Measurements from ENCODE around the gene GRSF1.
"Not testable (repeated sequence)": the region's sequence is repeated elsewhere in the genome, so short reads cannot be mapped to it uniquely, and the experiment has no call there.

The GRSF1 gene

DNA sequence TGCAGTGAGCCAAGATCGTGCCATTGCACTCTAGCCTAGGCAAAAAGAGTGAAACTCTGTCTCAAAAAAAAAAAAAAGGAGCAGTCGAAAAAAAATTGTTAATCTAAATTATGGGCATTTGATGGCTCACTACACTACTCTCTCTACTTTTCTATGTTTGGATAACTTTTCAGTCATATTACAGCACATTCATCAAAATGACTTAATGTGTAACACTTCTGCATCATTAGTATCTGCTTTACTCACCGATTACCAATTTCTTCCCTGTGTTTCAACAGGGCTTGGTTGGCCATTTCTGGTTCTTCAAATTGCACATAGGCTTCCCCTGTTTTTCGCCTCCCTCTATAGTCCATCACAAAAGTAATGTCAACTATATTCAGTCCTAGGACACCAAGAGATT is 8.4 kb downstream of the GRSF1 start:
- DNase-seq: no peak

DNA sequence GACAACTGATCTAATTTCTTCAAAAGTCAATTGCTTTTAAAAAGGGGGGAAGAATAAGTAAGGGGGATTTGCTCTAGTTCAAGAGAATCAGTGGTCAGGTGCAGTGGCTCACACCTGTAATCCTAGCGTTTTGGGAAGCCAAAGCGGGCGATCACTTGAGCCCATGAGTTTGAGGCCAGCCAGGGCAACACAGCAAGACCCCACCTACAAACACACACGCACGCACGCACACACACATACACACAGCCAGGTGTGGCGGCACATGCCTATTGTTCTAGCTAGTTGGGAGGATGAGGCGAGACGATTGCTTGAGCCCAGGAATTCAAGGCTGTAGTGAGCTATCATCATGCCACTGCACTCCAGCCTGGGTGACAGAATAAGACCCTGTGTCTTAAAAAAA is 9.6 kb downstream of the GRSF1 start:
- no peak for DNase-seq

DNA sequence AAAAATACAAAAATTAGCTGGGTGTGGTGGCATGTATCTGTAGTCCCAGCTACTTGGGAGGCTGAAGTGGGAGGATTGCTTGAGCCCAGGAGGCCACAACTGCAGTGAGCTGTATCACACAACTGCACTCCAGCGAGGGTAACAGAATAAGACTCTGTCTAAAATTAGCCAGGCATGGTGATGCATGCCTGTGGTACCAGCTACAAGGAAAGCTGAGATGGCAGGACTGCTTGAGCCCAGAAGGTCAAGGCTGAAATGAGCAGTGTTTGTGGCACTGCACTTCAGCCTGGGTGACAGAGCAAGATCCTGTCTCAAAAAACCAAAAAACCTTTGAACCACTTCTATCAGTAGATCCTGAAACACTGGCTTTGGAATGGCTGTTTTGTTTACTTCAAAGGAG is 10.2 kb downstream of the GRSF1 start:
- DNase-seq: no peak

DNA sequence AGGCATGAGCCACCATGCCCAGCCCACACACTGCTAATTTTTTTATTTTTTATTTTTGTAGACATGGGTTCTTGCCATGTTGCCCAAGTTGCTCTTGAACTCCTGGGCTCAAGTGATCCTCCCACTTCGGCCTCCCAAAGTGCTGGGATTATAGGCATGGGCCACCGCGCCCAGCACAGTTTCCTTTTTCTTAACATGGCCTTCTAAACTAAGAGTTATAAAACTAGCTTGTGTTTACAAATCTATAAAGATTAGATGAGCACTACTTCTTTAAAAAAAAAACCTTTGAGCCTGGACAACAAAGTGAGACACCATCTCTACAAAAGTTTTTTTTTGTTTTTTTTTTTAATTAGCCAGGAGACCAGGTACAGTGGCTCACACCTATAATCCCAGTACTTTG is 10.7 kb downstream of the GRSF1 start:
- no peak for DNase-seq

DNA sequence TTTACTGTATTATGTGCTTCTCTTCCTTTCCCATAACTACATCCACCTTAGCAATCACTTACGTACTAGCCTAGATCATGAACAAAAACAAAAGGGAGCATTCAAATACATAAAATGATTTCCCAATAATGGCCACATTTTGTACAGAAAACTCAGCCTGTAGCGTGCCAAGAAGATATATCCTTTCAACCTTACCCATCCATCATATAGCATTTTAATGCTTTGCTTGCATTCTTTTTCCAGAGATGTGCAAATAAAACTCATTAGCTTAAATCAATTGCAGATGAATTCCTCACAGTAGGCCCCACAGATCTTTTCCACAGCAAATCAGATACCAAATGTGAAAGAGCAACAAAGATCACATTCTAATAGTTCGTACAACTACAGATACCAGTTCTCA is 20.8 kb downstream of the GRSF1 start:
- no peak for DNase-seq

DNA sequence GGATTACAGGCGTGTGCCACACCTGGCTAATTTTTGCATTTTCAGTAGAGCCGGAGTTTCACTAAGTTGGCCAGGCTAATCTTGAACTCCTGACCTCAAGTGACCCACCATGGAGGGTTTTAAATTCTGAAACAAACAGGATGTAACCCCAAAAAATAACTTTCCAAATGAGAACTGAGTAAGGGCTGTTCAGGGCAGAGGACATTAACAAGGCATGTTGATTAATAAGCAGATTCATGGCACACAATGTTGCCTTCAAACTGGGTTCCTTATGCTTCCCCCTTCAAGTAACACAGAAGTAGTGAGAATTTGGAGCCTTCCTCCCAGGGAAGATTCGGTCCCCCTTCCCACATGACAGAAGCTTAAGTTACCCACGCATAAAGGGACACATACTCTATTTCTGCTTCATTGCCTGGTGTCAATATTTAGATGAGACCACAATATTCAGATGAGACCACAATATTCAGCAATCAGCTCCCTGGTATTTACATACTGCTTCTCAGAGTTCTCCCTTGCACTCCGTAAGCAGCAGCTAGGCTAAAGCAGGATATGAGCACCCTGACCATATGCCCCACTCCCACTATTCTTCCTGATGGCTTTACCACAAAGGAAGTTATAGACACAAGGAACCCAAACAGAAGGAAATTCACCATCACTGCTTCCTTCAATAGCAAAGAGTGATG is 21.4 kb downstream of the GRSF1 start:
- no peak for DNase-seq

DNA sequence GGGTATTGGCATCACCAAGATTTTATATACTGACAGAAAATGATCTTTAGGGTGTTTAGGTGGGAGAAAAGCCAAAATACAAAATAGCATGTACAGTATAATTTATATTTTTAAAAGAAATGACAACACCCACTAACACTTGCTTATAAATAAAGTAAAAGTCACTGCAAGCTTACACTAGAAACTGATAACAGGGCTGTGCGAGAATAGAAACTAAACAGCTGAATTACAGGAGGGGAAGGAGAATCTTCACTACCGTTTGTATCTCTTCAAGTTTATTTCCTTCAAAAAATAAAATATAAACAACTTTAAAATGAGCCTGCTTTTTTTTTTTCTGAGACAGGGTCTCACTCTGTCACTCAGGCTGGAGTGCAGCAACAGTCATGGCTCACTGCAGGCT is 22.8 kb downstream of the GRSF1 start:
- DNase-seq: no peak

DNA sequence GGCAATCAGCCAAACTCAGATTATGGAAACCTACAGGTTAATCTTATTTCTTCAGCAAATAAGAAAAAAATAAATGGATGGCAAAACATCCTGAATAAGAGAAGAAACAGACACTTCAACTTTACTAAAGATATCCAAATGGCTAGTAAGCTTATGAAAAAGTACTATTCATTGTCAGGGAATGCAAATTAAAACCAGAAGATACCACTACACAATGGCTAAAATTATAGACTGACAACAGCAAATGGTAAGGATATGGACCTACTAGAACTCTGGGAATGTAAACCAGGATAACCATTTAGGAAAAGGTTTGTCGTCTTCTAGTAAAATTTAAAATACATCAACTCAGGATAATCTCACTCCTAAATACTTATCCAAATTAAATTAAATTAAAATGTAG is 24.3 kb downstream of the GRSF1 start:
- DNase-seq: no peak

DNA sequence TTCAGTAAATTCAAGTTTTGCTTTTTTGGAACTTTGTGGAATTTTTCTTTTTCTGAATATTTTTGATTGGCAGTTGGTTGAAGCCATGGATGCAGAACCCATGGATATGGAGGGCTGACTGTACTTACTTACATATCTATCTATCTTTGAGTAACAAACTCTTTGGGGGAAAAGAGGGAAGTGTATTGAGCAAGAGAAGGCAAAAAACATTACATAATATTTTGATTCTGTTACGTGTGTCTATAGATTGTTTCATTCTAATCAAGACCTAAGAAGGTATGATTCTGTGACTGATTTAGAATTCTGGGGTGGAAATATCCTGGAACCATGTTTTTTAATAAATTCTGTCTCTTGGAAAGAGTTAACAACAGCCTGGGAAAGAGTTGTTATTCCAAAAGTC is 31.5 kb downstream of the GRSF1 start:
- DNase-seq: peak; percentile 21

DNA sequence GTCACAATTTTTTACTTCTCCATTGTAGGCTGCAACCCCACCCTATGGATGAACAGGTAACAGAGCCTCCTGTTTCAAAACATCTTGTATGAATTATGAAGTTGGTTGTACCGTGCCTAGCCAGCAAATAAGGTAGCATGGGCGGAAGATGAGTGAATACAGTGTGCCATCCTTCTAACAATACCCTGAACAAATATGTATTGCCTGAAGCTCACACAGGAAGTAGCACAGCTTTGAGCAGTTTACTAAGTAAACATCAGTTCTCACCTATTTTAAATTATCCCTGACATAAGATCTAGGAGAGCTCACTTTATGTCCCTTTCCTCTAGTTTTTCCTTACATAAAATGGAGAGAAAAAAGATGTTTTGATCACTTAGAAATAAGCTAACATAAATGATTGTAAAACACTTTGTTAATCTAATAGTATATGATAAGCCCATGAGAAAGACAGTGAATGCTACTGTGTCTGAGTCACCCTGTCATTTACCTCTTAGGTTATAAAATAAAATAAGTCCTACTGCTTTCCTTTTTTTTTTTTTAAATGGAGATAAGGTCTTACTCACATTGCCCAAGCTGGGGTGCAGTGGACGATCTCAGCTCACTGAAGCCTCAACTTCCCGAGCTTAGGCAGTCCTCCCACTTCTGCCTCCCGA is 36.6 kb downstream of the GRSF1 start:
- DNase-seq: no peak

DNA sequence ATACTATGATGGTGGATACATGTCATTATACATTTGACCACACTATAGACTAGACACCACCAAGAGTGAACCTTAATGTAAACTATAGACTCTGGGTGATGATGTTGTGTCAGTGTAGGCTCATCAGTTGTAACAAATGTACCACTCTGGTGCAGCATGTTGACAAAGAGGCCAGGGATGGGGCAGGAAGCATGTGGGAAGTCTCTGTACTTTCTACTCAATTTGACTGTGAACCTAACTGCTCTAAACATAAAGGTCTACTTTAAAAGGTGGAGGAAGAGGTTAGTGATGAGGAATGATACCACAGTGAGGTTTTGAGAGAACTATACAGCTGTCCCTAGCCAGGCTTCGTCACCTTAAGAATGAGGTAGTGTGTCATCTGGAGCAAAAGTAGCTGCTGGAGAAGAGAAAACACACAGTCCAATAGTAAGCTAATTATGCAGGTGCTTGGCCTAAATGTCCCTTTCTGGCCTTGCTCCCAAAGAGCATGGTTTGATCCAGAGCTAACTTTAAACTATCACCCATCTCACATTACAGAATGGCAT is 38.4 kb downstream of the GRSF1 start:
- DNase-seq: no peak

DNA sequence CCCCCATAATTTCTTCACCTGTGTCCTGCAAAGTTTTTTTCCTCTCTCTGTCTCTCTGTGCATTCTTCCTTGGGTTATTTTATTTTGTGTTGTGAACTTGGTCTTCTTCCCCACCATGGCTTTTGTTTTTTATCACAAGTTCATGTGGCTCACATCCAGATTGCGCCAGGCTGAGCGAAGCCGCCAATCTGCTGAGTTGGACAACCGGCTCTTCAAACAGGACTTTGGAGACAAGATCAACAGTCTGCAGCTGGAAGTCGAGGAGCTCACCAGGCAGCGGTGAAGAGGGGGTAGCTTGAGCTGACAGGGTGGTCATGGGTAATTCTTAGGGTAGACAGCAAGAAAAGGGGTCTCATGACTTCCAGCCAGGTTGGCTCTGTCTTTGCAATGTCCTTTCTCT is 46.1 kb downstream of the GRSF1 start:
- no peak for DNase-seq

DNA sequence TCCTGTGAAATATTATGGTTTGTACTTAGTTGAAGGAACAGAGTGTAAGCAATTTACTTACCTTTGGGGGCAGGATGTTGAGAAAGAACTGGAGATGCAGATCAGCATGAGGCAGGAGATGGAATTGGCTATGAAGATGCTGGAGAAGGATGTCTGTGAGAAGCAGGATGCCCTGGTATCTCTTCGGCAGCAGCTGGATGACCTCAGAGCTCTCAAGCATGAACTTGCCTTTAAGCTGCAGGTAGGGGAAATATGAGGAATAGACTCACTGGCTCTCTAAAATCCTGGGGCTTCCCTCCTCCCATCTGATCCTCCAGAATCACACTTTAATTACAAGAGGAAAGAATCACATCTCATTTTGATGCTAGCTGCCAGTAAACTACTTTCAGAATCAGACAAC is 51.0 kb downstream of the GRSF1 start:
- DNase-seq: no peak

DNA sequence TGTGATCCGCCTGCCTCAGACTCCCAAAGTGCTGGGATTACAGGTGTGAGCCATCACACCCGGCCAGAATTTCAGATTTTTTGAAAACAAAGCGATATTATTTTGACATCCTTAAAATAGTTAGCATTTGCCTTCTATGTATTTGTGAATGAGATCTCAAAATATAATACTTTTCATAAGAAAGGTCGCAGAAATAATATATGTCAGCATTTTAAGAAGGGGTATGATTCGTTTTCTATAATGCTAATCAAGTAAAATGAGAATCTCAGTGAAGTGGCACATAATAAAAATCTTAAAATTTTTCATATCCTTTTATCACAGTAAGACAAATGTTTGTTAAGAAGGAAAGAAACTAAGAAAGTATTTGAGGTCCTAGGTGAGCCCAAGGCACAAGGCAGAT is 52.2 kb downstream of the GRSF1 start:
- no peak for DNase-seq

DNA sequence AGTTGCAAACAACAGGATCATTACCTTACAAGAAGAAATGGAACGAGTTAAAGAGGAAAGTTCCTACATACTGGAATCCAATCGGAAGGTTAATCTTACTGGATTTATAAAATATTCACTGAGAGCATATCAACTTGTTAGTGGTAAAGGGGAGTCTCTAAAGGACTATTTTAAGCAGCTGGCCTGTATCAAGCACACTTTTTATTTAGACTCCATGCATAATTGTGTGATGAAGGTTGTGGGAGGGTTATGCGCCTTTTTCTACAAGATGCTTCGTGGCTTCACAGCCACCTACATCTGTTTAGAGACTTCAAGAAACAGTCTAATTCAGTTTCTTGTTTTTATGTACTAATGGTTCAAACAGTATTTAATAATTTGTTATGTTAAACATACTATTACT is 56.6 kb downstream of the GRSF1 start:
- DNase-seq: no peak

DNA sequence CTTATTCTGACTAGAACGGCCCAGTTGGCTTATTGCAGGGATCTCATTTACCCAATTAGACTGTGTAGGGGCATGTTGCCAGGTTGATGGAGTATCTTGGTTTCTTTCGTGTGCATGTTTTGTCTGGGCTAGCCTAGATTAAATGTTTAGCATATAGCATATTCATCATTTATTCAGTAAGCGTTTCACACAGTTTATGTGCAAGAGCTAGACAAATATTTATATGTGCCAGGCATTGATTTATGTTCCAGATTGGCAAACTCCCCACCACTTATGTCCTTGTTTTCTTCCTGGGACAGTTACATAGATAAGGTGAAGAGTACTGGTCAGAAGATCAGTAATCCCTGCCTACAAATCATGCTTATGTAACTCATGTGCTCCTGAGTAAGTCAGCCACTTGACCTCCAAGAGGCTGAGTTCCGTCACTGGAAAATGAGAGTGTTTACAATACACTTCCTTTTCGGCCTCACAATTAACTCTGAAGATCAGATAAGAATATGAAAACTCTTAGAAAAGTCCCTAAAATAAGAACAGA is 60.7 kb downstream of the GRSF1 start:
- DNase-seq: no peak

DNA sequence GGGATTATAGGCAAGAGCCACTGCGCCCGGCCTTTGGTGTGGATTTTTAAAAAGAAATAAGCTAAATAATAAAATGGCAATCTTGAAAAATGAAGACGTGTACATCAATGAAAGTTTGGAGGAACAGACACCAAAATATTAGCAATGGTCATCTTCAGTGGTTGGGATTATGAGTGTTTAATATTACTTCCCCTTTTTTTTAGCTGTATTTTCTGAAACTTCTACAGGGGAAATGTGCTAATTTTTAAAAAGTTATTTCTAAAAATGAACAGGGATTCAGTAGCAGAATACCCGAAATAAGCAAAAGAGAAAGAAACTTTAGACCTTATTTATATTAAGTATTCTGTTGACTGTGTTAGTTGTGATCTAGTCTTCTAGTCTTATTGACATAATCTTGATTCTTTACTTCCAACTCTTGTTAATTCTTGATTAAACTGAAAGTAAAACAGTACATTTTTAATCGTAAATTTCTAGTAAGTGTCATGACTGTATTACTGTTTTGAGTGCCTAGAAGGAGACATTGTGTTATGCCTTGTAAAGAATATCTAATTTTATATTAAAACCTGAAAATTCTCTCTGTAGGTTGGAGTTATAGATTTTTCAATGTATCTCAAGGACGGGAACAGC is 66.6 kb downstream of the GRSF1 start:
- DNase-seq: peak; percentile 23

DNA sequence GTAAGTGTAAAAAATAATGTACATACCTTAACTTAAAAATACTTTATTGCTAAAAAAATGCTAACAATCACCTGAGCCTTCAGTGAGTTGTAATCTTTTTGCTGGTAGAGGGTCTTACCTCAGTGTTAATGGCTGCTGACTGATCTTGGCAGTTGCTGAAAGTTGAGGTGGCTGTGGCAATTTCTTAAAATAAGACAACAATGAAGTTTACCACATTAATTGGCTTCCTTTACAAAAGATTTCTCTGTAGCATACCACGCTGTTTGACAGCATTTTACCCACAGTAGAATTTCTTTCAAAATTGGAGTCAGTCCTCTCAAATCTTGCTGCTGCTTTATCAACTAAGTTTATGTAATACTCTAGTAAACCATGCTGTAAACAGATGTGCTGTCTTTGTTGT is 70.3 kb downstream of the GRSF1 start:
- DNase-seq: not testable (repeated sequence)

DNA sequence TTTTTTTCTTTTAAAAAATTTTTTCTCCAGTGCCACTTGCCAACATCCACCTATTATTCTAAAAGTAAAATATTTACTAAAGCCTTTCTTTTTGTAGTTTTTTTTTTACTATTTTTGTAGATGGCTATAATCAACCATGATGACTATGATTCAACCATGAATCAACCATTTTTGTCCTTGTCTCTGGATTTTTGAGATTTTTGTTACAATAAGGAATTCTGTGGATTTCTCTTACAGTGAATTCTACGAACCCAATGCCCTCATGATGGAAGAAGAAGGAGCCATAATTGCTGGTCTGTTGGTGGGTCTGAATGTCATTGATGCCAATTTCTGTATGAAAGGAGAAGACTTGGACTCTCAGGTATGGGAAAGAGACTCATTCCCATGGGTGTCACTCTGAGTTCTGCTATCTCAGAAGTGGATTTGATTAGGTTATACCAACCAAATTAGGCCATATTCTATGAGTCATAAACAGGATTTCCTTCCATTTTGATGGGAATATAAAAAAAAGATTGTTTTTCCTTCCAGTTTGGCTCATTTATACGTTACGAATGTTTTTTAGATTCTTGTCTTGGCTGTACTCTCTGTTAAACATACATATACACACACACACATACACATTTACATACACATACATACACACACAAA is 71.3 kb downstream of the GRSF1 start:
- DNase-seq: no peak

Data from hematopoietic multipotent progenitor cell treated with erythropoietin and hydrocortisone succinate and interleukin-3 and kit ligand, for 6 days (in vitro differentiated cells).